NCI-H187 (cell line): ENCODE data around the gene CDC14B.
"Not testable (repeated sequence)": the region's sequence is repeated elsewhere in the genome, so short reads cannot be mapped to it uniquely, and the experiment has no call there.

Experiments used
- DNase-seq, 2 experiments: peaks; one replicate each; lab custom pipeline; 2025; lab: John Stamatoyannopoulos, UW

Gene CDC14B

DNA sequence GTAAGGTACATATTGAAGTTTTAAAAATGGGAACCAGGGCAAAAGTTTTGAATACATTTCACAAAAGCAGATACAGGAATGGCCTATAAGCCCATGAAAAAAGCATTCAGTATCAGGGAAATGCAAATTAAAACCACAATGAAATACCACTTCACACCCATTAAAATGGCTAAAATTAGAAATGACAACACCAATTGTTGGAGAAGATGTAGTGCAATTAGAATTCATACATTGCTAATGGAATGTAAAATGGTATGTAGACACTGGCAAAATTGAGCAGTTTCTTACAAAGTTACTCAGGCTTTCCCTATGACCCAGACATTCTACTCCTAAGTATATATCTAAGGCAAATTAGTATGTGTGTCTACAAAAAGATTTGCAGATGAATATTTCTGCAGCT lies 34.2 kb downstream of the CDC14B start:
- no peak for DNase-seq

DNA sequence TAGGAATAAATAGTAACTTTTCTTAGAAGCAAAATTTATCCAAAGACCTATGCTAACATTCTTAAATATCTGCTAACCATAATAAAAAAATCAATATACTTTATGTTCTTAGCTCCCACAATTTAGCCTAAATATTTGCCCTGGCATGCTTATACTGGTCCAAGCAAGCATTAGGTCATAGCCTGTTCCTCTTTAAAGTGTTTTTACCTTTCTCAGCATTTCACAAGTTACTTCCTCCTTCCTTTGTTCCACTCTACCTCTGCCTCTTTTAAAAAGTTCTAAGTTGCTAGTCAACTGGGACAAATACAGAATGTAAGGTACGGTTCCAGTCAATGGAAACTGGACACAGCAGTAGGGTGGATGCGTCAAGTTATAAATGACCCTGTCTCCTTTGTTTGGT lies 37.4 kb downstream of the CDC14B start:
- DNase-seq, result not testable (repeated sequence)

DNA sequence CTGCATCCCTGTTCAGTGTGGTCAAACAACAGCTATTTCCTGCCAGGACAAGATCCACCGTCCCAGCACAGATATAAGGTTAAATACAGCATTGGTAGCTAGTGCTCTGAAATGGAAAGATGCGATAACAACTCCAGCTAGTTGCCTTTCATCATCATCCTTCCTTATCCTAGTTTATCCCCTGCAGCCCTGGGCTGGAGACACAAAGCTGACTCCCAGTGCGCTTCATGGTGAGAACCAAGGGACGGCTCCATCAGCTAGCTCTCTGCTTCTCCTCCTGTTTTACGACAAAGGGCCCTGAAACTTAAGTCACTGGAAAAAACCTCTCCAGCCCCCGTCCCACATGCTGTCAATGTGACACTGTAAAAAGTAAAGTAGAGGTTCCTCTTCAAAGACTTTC lies 37.9 kb downstream of the CDC14B start:
- no peak for DNase-seq

DNA sequence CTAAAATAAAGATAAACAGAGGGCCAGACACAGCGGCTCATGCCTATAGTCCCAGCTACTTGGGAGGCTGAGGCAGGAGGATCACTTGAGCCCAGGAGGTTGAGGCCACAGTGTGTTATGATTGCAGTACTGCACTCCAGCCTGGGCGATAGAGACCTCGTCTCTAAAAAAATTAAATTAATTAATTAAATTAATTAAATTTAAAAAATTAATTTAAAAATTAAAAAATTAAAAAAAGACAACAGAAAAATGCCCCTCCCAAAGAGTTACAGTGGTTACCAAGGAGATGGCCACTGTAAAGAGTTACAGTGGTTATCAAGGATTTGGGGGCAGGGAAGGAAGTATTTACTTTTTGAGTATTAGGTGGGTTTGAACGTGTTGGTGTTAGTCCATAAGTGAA lies 38.3 kb downstream of the CDC14B start:
- no peak for DNase-seq

DNA sequence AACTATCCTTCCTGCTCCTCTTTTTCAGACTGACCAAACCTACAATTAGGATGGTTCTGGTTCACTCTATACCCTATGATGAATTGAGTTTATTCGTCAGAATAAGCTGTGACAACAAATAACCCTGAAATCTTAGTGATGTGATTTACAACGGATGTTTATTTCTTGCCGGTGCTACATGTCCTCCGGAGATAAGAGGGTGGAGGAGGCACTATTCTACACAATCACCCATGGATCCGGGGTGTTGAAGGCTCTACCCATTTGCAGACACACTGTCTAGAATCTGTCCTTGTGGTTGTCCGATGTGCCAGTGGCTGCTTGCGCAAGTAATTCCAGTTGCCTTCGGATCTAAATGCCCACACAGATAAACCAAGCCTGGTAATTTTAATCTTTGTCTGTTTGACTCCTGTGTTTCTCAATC lies 44.7 kb downstream of the CDC14B start:
- DNase-seq, result no peak

DNA sequence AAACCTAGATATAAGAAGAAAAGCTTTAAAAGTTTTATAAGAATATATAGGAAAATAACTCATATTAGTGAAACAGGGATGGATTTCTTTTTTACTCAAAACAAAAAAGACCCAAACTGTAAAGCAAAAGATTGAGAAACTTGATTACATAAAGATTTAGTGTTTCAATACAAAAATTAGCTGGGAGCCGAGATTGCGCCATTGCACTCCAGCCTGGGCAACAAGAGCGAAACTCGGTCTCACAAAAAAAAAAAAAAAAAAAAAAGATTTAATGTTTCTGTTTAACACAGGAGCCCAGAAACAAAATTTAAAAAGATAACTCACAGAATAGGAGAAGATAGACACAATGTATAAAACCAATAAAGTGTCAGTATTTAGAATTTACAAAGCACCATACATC lies 45.2 kb downstream of the CDC14B start:
- no peak for DNase-seq

DNA sequence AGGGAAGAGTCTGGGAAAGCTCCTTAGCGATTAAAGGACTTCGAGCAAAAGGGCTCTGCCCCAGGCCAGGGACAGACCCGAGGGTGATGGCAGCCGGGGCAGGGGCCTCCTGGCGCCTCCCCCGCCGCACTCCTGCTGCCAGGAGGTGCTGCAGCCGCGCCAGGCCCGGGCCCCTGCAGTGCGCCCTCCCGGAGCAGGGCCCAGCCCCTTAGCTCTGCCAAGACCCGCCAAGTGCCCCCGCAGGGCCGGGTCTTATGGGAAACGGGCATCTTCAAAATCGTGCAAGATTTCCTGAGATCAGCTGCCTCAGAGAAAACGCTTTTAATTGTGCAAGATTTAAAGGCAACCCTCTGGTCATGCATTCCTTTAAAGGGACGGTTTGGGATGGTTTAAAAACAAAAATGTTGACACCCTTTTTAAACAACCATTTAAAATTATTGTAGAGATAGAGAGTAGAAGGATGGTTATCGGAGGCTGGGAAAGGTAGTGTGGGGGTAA lies 52.4 kb downstream of the CDC14B start:
- DNase-seq, result no peak

DNA sequence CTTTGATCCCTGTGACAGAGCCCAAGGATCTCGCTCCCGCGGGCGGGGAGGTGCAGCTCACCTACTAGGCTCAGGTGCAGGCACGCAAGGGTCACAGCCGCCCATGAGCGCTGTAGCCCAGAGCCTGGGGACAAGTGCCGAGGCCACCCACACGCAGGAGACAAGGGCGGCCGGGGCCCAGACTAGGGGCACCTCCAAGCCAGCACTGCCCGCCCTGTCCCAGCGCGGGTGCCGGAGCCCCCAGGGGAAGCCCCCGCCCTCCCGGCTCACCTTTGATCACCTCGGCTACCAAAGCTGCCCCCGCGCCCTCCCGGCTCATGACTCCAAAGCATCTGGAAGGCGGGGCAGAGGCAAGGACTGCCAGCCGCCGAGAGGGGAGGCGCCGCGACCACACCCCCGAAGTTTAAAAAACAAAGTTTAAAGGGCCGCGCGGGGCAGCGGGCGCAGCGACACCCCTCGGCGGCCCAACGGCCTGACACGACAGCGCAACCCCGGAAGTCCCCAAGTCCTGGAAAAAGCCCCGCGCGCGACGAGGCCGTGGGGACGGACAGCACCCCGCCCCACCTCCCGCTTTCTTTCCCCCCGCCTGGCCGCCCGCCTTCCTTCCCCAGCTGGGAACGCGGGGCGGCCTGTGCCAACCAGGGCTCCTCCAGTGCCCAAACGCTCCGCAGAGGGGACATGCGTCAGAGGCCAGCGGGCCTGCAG lies 53.0 kb downstream of the CDC14B start:
- no peak for DNase-seq

DNA sequence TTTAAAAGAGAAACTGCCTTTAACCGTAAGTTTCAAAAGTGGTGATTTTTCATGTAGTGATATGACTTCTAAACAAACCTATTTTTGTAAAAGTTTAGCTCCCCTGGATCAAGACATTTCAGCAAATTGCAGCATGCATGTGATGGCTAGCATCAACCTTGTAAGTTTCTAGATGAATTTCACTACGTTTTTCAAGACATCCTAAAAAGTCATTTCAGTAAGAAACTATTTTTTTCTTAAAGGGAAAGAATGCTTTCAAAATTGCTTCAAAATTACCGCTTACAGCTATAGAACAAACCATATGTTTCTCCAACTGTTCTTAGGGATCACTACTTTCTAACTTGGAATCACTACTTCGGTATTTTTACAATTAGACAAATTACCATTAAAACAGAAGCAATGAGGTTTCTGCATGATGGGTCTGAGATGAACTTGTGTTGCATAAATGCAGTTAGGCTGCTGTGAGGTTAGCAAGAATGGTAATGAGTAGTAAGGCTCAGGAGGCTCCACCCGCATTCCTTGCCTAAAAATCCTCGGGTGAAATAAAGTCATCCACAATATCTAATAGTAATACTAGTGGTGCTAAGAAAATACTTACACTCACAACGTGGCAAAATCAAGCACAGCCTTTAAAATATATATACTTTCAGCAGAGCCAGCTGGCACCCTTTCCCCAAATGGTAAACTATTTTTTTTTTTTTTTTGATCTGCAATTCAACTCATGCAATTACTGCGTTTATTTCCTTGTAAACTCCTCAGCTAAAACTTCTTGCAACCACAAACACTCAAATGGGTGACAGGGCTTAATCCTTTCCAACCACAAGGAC lies 53.8 kb downstream of the CDC14B start:
- no peak for DNase-seq

DNA sequence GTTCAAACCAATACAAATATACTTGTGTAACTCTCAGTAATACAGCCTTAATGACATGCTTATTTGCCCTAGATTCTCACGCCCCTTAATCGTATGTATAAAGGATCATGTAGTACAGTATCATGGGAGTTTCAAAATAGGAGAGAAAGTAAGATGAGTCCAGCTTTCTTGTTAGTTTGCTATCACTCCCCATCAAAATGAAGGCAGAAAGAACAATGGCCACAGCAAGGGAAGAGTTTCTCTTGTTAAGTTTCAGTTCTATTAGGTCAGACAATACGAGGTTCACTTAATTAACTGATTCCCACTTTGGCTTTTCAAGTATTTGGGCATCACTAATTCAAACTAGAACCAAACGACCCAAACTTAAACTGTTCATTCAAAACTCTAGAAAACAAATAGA lies 55.4 kb downstream of the CDC14B start:
- no peak for DNase-seq

DNA sequence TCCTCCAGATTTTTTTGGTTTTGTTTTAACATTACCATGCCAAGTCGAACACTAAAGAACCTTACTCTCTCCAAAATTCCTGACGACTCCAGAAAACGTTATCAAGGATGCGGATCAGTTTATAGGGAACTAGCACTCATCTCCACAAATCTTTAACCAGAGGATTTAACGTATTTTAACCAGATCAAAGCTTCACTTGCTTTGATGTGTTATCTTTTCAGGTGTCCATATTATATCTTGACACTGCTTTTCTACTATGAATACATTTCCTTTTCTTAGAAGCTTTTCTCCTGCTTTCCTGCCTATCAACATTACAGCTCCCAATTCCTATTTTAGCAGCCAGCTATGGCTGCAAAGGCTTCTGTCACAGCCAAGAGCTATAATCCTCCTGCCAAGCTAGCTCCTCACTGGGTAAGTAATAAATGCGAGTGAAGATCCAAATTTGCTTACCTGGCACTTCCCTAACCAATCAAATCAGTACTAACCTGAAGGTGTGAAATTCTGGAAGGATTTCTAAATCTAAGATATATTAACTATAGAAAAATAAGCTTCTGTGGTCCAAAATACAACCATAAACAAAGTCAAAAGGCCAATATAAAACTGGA lies 60.2 kb downstream of the CDC14B start:
- no peak for DNase-seq

DNA sequence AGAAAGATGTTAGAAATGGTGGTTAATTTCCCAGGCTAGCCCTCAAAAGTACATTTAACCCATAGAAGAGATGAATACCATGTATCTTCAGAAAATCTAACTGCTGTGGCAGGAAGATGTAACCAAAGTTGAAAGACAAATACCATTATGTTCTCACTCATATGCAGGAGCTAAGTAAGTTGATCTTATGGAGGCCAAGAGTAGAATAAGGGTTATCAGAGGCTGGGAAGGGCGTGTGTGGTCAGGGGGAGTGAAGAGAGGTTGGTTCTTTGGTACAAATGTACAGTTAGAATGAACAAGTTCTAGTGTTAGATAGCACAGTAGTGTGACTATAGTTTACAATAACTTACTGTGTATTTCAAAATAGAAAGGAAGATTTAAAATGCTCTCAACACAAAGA lies 61.7 kb downstream of the CDC14B start:
- DNase-seq, result no peak

DNA sequence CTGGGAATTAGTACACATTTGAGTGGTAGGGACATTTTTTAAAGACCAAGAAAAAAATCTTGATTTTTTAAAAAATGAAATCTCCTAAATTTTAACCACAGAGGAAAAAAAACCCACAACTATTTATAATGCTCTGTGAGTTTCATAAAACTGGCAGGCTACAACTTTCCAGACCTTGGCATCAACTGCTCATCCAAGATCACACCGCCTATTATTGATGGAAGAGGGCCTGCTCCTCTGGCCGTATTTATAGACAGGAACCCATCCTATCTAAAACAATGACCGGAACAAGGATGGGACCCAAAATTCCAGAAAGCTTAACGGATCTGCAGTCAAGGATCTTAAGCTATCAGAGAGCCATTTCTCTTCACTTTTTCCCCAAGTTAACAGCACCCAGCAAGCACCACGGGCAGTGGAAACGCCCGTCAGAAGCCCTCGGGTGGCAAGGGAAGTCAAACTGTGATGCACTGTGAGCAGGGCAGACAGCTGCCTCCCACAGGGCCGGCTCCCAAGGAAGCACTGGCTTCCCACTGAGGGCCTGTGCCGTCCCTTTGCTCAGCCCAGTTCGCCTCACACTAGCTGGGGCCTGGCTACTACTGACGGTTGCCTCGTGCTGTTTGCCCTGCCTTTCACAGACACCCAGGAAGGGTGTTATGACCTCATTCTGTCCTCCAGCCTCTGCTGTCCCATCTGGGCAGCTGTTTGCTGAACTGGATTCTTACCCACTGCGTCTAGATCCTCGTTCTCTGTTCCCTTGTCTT lies 62.8 kb downstream of the CDC14B start:
- no peak for DNase-seq

DNA sequence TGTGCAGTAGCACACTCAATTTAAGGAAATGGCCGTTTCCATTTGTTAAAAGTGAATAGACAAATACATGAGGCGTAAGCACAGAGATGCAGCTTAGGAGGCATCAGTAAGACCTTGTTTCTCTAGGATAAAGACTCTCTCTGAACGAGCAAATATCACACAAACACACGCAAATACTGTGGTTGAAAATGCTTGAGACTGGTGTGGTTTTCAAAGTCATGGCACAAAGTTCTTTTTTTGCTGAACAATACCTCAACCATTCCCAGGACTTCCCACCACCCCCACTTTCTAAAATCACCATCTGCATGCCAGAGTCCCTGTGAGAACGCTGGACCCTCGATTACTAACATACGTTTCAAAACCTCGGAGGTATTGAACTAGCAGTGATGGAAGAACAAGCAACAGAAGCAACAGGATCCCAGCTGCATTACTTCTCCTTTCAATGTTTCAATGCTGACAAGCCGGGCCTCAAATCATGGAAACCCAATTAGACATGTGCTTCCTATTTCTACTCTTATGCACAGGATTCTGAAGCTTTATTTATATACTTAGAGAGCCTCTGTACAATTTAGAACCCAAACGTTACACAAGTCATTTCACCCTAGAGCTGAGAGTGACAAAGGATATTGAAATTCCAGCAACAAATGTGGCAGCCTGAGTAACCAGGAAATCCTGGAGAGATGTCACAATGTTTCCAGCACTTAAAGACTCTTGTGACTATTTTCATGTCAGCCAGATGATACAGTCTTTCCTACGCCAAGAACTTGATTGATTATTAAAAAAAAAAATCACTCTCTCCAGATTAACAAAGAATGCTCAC lies 63.9 kb downstream of the CDC14B start:
- no peak for DNase-seq

DNA sequence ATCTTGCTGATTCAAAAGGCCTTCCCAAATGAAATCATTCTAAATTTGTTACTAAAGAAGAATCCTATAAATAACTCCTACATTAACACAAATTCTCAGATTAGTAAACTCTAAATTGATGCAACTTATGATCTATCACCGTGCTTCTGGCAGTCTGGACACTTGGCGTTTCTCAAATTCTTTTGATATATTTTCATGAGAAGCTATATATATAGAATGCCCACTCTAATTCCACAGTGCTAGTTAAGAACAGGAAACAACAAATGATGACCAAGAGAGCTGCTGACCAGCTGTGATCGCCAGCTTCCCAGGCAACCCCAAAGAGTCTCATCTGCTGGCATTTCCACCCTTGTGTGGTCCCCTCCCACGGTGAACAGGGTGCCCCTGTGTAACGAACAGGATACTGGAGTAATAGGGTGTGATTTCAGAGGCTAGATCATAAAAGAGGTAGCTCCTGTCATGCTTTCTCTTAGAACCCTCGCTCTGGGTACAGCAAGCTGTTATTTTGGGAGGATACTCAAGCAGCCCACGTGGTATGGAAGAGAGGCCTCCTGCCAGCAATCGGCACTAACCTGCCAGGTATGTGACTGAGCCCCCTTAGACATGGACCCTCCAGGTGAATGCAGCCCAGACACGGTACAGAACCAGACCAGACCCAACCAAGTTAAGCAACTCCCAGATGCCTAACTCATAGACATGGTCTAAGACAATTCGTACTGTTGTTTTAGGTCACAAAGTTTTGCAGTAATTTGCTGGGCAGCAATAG lies 64.7 kb downstream of the CDC14B start:
- no peak for DNase-seq

DNA sequence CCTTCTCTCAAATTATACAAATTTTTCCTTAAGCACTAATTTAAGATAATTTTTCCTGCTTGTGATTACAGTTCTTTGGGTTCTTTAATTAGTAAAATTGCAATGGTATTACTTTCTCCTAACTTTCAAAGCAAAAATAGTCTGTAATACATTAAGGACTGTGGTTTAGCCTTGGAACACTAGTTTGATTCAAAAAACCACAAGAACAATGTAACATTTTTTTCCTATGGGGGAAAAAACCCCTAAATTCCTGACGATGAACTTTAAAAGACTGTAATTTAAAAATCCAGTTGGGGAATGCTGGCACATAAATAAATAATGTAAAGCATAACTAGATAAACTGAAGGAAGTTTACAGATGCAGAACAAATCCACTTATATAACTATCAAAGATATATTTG lies 65.3 kb downstream of the CDC14B start:
- no peak for DNase-seq

DNA sequence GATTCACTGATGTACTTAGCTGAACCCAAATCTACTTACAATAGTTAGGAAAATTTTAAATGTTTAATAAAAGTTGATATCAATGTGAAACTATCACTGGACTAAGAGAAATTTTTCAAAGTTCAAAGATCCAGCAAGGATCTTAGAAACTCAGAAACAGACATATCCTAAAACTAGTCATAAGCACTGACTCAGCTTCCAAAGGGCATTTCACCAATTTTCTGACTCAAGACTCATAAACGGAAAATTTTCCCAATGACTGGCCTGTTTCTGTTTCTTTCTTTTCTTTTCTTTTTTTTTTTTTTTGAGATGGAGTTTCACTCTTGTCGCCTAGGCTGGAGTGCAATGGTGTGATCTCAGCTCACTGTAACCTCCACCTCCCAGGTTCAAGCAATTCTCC lies 66.6 kb downstream of the CDC14B start:
- no peak for DNase-seq

DNA sequence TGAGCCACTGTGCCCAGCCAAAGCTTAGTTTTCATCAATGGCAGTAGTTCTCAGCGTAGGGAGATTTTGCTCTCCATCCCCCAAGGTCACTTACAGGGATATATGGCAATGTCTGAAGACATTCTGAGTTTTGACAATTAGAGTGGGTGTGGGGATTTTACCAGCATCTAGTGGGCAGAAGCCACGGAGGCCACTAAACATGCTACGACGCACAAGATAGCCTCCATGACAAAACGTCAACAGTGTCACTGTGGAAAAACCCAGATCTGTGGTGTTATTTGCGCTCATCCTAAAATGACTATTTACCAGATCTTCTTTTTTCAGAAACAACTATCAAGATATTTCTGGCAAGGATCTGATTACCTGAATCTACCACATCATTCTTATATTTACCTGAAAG lies 68.2 kb downstream of the CDC14B start:
- DNase-seq, result no peak

DNA sequence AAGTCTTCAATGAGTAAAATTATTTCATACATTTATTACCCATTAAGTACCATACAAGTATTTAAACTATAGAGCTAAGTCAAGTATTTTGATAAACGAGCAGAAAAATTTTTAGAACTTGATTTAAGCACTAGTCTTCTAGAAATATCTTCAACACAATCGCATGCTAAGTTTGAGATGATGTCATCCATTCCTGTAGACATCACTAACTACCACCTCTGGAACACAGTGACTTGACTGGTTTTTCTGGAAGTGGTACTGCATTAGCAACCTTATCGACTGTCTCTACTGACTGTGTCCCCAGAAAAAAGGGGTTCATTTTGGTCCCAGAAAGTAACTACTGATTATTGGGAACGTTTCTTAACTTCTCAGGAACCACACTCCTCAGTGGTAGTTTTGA lies 69.0 kb downstream of the CDC14B start:
- no peak for DNase-seq

DNA sequence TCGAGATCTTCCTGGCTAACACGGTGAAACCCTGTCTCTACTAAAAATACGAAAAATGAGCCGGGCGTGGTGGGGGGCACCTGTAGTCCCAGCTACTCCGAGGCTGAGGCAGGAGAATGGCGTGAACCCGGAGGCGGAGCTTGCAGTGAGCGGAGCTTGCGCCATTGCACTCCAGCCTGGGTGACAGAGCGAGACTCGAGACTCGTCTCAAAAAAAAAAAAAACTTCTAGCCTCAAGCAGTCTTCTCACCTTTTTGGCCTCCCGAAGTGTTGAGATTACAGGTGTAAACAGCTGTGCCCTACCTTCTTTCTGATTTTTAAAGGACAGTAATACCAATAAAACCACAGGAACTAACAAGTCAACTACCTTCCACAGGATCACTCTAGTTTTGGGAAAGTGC lies 76.5 kb downstream of the CDC14B start:
- not testable (repeated sequence) for DNase-seq

DNA sequence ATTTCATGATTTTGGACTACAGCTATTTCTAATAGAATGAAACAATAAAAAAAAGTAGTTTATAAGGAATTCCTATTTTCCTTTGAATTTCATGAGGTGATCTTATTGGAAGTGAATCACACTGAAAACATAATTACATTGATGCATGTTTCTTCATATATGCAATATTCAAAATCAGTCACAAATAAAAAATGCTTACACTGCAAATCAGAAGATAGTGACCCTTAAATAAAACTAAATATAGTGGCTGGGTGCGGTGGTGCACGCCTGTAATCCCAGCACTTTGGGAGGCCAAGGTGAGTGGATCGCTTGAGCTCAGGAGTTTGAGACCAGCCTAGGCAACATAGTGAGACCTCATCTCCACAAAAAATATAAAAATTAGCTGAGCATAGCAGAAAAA lies 79.5 kb downstream of the CDC14B start:
- no peak for DNase-seq
